ENCODE data around the gene RNPEP.

Gene RNPEP

GRCh38 chr1:201964261-201964660 lies 18.2 kb upstream of the RNPEP start:
- Histone ChIP-seq H3K27ac (ENCODE audit: low read length) (no peak overlapping the region), H3K9ac (ENCODE audit: low read length) (no peak overlapping the region), H3K27me3 (ENCODE audit: control insufficient read depth, insufficient read depth, low read length) (no peaks in the 10 kb centered on the region), H3K36me3 (ENCODE audit: control insufficient read depth, low read depth, low read length) (peaks cover 78% of the 10 kb centered on the region), H3K4me3 (ENCODE audit: low read length) (no peak overlapping the region), H3K9me3 (ENCODE audit: control insufficient read depth, low read depth, low read length) (no peaks in the 10 kb centered on the region), H3K4me1 (ENCODE audit: control insufficient read depth, low read depth, low read length) (no peaks in the 10 kb centered on the region)

GRCh38 chr1:201966171-201966570 lies 16.3 kb upstream of the RNPEP start:
- Histone ChIP-seq H3K27me3 (ENCODE audit: control insufficient read depth, insufficient read depth, low read length) (no peaks in the 10 kb centered on the region), H3K9ac (ENCODE audit: low read length) (no peak overlapping the region), H3K36me3 (ENCODE audit: control insufficient read depth, low read depth, low read length) (peaks cover 87% of the 10 kb centered on the region)

GRCh38 chr1:201968202-201968925 lies 14.1 kb upstream of the RNPEP start:
- Histone ChIP-seq H3K4me3 (ENCODE audit: low read length) (no peak overlapping the region), H3K9me3 (ENCODE audit: control insufficient read depth, low read depth, low read length) (no peaks in the 10 kb centered on the region), H3K36me3 (ENCODE audit: control insufficient read depth, low read depth, low read length) (peaks cover 66% of the 10 kb centered on the region), H3K4me1 (ENCODE audit: control insufficient read depth, low read depth, low read length) (no peaks in the 10 kb centered on the region), H3K27ac (ENCODE audit: low read length) (no peak overlapping the region), H3K9ac (ENCODE audit: low read length) (no peak overlapping the region), H3K27me3 (ENCODE audit: control insufficient read depth, insufficient read depth, low read length) (no peaks in the 10 kb centered on the region)

More at GRCh38 chr1:201966171-201966570, 16.3 kb upstream of the RNPEP start:
- Histone ChIP-seq H3K27ac (ENCODE audit: low read length) (no peak overlapping the region), H3K9me3 (ENCODE audit: control insufficient read depth, low read depth, low read length) (no peaks in the 10 kb centered on the region), H3K4me3 (ENCODE audit: low read length) (no peak overlapping the region), H3K4me1 (ENCODE audit: control insufficient read depth, low read depth, low read length) (no peaks in the 10 kb centered on the region)

- H3K4me1 ChIP-seq (ENCODE audit: control insufficient read depth, low read depth, low read length): no peaks in the 10 kb centered on the region
- no peaks in the 10 kb centered on the region for H3K27me3 ChIP-seq (ENCODE audit: control insufficient read depth, insufficient read depth, low read length)
- H3K27ac ChIP-seq (ENCODE audit: low read length): no peak overlapping the region
- no peak overlapping the region for H3K9ac ChIP-seq (ENCODE audit: low read length)
- peaks cover 50% of the 10 kb centered on the region for H3K36me3 ChIP-seq (ENCODE audit: control insufficient read depth, low read depth, low read length)
- H3K9me3 ChIP-seq (ENCODE audit: control insufficient read depth, low read depth, low read length): no peaks in the 10 kb centered on the region
- no peak overlapping the region for H3K4me3 ChIP-seq (ENCODE audit: low read length)
Measured at GRCh38 chr1:201970334-201971159, 11.9 kb upstream of the RNPEP start.

GRCh38 chr1:201982082-201982622 lies 296 bp upstream of the RNPEP start:
- H3K4me1 ChIP-seq (ENCODE audit: control insufficient read depth, low read depth, low read length): no peaks in the 10 kb centered on the region
- no peaks in the 10 kb centered on the region for H3K36me3 ChIP-seq (ENCODE audit: control insufficient read depth, low read depth, low read length)
- H3K27ac ChIP-seq (ENCODE audit: low read length): no peak overlapping the region
- H3K9me3 ChIP-seq (ENCODE audit: control insufficient read depth, low read depth, low read length): no peaks in the 10 kb centered on the region
- H3K4me3 ChIP-seq (ENCODE audit: low read length): peak overlapping the region; percentile 65
- H3K9ac ChIP-seq (ENCODE audit: low read length): no peak overlapping the region
- H3K27me3 ChIP-seq (ENCODE audit: control insufficient read depth, insufficient read depth, low read length): peaks cover 6% of the 10 kb centered on the region

GRCh38 chr1:201983380-201983805 lies 945 bp downstream of the RNPEP start:
- Histone ChIP-seq H3K27ac (ENCODE audit: low read length) (no peak overlapping the region), H3K9ac (ENCODE audit: low read length) (peak overlapping the region; percentile 51), H3K4me3 (ENCODE audit: low read length) (peak overlapping the region; percentile 65), H3K4me1 (ENCODE audit: control insufficient read depth, low read depth, low read length) (no peaks in the 10 kb centered on the region), H3K9me3 (ENCODE audit: control insufficient read depth, low read depth, low read length) (no peaks in the 10 kb centered on the region), H3K27me3 (ENCODE audit: control insufficient read depth, insufficient read depth, low read length) (peaks cover 6% of the 10 kb centered on the region), H3K36me3 (ENCODE audit: control insufficient read depth, low read depth, low read length) (no peaks in the 10 kb centered on the region)

GRCh38 chr1:201984446-201984845 lies 2.0 kb downstream of the RNPEP start:
- no peak overlapping the region for H3K9ac ChIP-seq (ENCODE audit: low read length)
- no peaks in the 10 kb centered on the region for H3K4me1 ChIP-seq (ENCODE audit: control insufficient read depth, low read depth, low read length)
- no peak overlapping the region for H3K27ac ChIP-seq (ENCODE audit: low read length)
- no peak overlapping the region for H3K4me3 ChIP-seq (ENCODE audit: low read length)
- H3K36me3 ChIP-seq (ENCODE audit: control insufficient read depth, low read depth, low read length): peaks cover 7% of the 10 kb centered on the region
- peaks cover 6% of the 10 kb centered on the region for H3K27me3 ChIP-seq (ENCODE audit: control insufficient read depth, insufficient read depth, low read length)
- no peaks in the 10 kb centered on the region for H3K9me3 ChIP-seq (ENCODE audit: control insufficient read depth, low read depth, low read length)

GRCh38 chr1:201985355-201985754 lies 2.9 kb downstream of the RNPEP start:
- H3K9ac ChIP-seq (ENCODE audit: low read length): no peak overlapping the region
- H3K36me3 ChIP-seq (ENCODE audit: control insufficient read depth, low read depth, low read length): peaks cover 12% of the 10 kb centered on the region
- H3K4me3 ChIP-seq (ENCODE audit: low read length): no peak overlapping the region
- H3K9me3 ChIP-seq (ENCODE audit: control insufficient read depth, low read depth, low read length): no peaks in the 10 kb centered on the region
- H3K27me3 ChIP-seq (ENCODE audit: control insufficient read depth, insufficient read depth, low read length): peaks cover 6% of the 10 kb centered on the region
- H3K4me1 ChIP-seq (ENCODE audit: control insufficient read depth, low read depth, low read length): no peaks in the 10 kb centered on the region
- no peak overlapping the region for H3K27ac ChIP-seq (ENCODE audit: low read length)

GRCh38 chr1:201988601-201989000 lies 6.2 kb downstream of the RNPEP start:
- no peak overlapping the region for H3K27ac ChIP-seq (ENCODE audit: low read length)

GRCh38 chr1:201989354-201990128 lies 7.1 kb downstream of the RNPEP start:
- H3K27me3 ChIP-seq (ENCODE audit: control insufficient read depth, insufficient read depth, low read length): no peaks in the 10 kb centered on the region
- no peaks in the 10 kb centered on the region for H3K4me1 ChIP-seq (ENCODE audit: control insufficient read depth, low read depth, low read length)
- no peak overlapping the region for H3K9ac ChIP-seq (ENCODE audit: low read length)
- H3K4me3 ChIP-seq (ENCODE audit: low read length): no peak overlapping the region
- H3K36me3 ChIP-seq (ENCODE audit: control insufficient read depth, low read depth, low read length): peaks cover 34% of the 10 kb centered on the region
- no peak overlapping the region for H3K27ac ChIP-seq (ENCODE audit: low read length)
- no peaks in the 10 kb centered on the region for H3K9me3 ChIP-seq (ENCODE audit: control insufficient read depth, low read depth, low read length)

More at GRCh38 chr1:201988601-201989000, 6.2 kb downstream of the RNPEP start:
- Histone ChIP-seq H3K27me3 (ENCODE audit: control insufficient read depth, insufficient read depth, low read length) (no peaks in the 10 kb centered on the region), H3K9ac (ENCODE audit: low read length) (no peak overlapping the region), H3K4me1 (ENCODE audit: control insufficient read depth, low read depth, low read length) (no peaks in the 10 kb centered on the region), H3K9me3 (ENCODE audit: control insufficient read depth, low read depth, low read length) (no peaks in the 10 kb centered on the region), H3K4me3 (ENCODE audit: low read length) (no peak overlapping the region), H3K36me3 (ENCODE audit: control insufficient read depth, low read depth, low read length) (peaks cover 34% of the 10 kb centered on the region)

- Histone ChIP-seq H3K27me3 (ENCODE audit: control insufficient read depth, insufficient read depth, low read length) (no peaks in the 10 kb centered on the region), H3K4me1 (ENCODE audit: control insufficient read depth, low read depth, low read length) (no peaks in the 10 kb centered on the region), H3K9me3 (ENCODE audit: control insufficient read depth, low read depth, low read length) (no peaks in the 10 kb centered on the region), H3K9ac (ENCODE audit: low read length) (no peak overlapping the region), H3K36me3 (ENCODE audit: control insufficient read depth, low read depth, low read length) (peaks cover 36% of the 10 kb centered on the region), H3K4me3 (ENCODE audit: low read length) (no peak overlapping the region), H3K27ac (ENCODE audit: low read length) (no peak overlapping the region)
Measured at GRCh38 chr1:201990427-201990826, 8.0 kb downstream of the RNPEP start.
